GM21737 (cell line): ENCODE results near the gene ALDH6A1.
A peak's percentile ranks its signal among the peaks of the same experiment; 100 is the strongest.

Source experiments
- ATAC-seq: cut with Tn5 transposase; IDR thresholded peaks from one replicate; pipeline ENCODE4 v1.9.1; 2021; ENCODE audit warnings: mild to moderate bottlenecking, moderate library complexity; ENCODE audit not compliant: unreplicated experiment

Gene ALDH6A1

DNA sequence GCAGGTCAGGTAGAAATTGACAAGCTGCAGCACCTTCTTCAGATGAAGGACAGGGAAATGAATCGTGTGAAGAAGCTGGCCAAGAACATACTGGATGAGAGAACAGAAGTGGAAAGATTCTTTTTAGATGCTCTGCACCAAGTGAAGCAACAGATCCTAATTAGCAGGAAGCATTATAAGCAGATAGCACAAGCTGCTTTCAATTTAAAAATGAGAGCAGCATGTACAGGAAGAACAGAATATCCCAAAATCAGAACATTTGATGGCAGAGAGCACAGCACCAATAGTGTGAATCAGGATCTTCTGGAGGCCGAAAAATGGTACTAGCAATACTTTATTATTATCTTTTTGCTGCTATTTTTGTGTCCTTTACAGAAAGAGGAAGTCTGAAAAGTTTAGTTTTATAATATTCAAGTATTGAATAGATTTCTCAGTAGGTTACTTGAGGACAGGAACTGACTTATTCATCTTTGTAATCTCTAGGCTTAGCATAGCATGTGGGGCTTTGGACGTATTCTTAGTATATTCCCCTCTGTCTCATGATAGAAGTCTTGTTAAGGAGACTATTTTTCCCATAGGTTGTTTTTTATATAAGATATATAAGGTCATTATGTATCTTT lies 34.3 kb downstream of the ALDH6A1 start:
- no peak for ATAC-seq

- ATAC-seq = no peak
Observed at GRCh38 chr14:74048281-74048680, 36.0 kb downstream of the ALDH6A1 start.

GRCh38 chr14:74045522-74045921 lies 38.7 kb downstream of the ALDH6A1 start:
- no peak for ATAC-seq

- ATAC-seq = no peak
Observed at GRCh38 chr14:74042296-74042695, 42.0 kb downstream of the ALDH6A1 start.

- ATAC-seq = no peak
Observed at GRCh38 chr14:74038020-74038859, 46.0 kb downstream of the ALDH6A1 start.

DNA sequence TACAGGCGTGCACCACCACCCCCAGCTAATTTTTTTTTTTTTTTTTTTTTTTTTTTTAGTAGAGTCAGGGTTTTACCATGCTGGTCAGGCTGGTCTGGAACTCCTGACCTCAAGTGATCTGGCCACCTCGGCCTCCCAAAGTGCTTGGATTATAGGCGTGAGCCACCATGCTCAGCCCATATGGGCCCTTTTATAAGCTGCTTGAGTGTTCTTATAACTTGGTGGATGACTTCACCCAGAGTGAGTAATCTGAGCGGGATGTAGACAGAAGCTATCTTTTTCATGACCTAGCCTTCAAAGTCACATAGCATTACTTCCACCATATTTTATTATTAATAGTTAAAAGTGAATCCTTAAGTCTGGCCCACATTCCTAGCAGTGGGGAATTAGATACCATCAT lies 48.7 kb downstream of the ALDH6A1 start:
- ATAC-seq = no peak

DNA sequence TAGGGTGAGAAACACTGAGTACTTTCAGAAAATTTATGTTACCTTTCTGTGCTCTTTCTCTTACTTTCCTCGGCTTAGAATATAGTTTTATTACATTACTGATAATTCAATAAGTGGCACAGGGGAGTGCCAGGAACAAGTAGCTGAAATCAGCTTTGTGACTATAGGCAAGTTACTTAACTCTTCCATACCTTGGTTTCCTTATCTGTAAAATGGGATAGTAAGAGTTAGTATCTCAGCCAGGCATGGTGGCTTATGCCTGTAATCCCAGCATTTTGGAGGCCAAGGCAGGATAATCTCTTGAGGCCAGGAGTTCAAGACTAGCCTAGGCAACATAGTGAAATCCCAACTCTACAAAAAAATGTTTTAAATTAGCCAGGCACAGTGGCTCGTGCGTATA lies 49.7 kb downstream of the ALDH6A1 start:
- ATAC-seq = no peak

DNA sequence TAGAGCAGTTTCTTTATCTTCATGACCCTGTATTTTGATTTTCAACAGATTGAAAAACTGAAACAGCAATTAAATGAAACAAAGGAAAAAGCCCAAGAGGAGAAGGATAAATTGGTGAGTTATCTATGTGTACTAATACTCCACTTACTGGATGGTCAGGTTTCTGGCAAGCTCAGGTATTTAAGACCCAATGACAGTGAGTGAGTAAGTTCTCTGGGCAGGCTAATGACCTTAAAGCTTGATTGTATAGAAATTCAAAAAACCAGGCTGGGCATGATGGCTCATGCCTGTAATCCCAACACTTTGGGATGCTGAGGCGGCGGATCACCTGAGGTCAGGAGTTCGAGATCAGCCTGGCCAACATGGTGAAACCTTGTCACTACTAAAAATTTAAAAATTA lies 55.1 kb downstream of the ALDH6A1 start:
- no peak for ATAC-seq

DNA sequence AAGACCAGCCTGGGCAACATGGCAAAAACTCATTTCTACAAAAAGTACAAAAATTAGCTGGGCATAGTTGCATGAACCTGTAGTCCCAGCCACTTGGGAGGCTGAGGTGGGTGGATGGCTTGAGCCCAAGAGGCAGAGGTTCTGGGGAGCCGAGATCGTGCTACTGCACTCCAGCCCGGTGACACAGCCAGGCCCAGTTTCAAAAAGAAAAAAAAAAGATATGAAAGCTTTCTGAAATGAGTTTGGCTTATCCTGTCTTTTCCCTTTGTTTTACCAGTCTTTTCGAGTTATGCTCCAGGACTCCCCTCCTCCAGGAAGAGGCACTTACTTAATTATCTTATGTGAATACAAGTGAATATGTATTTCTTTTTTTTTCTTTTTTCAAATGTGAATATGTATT lies 61.9 kb downstream of the ALDH6A1 start:
- ATAC-seq = no peak

DNA sequence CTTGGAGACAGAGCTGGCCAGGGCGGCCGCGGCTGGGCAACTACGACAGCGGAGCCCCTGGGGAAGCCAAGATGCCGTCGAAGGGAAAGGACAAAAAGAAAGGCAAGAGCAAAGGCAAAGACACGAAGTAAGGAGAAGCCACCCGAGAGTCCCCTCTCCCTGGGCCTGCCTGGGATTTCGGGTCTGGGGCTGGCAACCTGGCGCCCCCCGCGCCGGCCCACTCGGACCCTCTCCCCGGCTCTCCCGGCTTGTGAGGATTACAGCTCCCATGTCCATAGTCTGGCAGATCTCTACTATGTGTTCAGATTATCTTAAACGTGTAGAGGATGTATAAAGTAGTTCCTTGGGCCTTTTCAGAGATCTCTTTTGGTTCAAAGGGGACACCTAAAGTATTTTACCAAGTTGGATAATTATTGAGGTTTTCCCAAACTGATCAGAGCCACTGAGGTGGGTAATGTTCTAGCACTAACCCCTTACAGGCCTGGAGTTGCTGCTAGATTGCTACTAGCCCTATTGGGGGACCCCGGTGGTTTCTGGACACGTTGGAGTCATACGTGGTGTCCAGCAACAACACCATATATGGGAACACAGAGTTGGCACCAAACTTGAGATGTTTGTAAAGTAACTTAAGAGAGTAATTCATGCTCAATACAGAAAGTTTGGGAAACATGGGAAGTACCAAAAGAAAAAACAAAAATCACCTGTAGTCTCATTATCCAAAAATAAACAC lies 64.7 kb downstream of the ALDH6A1 start:
- ATAC-seq = no peak

GRCh38 chr14:74018586-74019407 lies 65.5 kb downstream of the ALDH6A1 start, which contains the start of the genes BBOF1 and ENTPD5:
Gene BBOF1 (plus strand): TSS chr14:74019349. CDS start chr14:74019479, 130 bp downstream.
Gene ENTPD5 (minus strand): TSS chr14:74019288. CDS start chr14:73988102, 31,186 bp downstream.
- ATAC-seq = peak; percentile 85

GRCh38 chr14:74018174-74018585 lies 66.1 kb downstream of the ALDH6A1 start:
- peak; percentile 12 for ATAC-seq

GRCh38 chr14:74015963-74016362 lies 68.3 kb downstream of the ALDH6A1 start:
- ATAC-seq = no peak

DNA sequence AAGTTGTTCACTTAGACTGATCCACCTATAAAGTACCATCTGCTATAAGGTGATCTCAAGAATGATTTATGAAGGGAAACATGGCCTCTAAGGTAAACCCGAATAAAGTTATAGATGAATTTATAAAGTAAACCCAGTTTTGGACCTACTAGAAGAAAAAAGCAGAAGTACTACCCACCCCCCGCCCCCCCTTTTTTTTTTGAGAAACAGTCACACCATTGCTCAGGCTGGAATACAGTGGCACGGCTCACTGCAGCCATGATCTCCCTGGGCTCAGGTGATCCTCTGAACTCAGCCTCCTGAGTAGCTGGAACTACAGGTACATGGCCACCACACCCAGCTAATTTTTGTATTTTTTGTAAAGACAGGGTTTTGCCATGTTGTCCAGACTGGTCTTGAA lies 69.1 kb downstream of the ALDH6A1 start:
- ATAC-seq = no peak

DNA sequence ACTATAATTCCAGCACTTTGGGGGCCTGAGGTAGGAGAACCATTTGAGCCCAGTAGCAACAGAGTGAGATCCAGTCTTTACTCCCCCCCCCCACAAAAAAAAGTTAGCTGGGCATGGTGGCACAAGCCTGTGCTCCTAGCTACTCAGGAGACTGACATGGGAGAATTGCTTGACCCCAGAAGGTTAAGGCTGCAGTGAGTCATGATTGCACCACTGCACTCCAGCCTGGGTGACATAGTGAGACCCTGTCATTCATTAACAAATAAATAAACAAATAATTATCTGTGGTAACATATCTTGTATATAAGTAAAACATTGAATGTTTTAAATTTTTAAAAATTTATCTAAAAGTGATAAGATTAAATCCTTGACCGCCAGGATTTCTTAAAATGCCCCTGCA lies 70.0 kb downstream of the ALDH6A1 start:
- ATAC-seq = no peak

- ATAC-seq = no peak
Observed at GRCh38 chr14:74008843-74009499, 75.3 kb downstream of the ALDH6A1 start.
